ENCODE results near the gene GPHN. TPM values are rescaled to one million over a fixed set of nuclear protein-coding genes. Genes with fewer than 3 reads are reported as not detected.

The GPHN gene
- total RNA-seq, 1 donor from 2014 or later, result 11.8 TPM

DNA sequence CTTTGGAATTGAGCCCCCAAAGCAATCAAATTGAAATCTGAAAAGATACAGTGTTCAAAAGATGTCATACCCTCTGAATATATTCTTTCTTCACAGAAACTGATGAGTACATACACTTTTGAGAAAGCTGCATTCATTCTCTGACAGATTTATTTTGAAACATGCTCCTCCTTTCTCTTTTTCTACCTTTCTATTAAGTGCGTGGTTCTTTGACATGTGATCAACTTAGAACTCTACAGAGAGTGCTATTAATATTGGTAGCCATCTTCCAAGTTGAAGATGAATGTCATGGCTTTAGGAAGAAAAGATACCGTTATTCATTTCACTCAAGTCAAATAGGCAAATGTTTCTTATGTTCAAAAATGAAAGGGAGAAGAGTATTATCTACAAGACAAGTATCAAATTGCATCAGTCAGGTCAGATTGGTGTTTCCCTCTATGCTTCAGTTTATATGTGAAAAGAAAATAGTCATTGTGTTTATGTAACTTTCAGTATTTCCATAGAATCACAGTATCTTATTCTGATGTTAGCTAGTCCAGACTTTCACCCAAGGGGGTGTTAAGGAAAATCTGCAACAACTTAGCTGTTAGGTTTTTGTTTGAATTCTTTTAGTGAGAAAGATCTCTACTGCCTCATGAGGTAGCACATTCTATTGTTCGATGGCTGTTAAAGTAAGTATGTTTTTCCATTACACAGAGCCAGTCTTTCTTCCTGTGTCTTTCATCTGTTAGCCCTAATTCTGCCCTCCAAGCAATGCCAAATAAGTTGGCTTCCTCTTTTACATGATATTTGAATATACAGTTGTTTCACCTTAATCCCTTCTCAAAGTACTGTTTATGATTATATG lies 625.9 kb downstream of the GPHN start:
- Histone ChIP-seq H3K27me3 (ENCODE audit: control insufficient read depth, insufficient read depth, low read length) (no peaks in the 10 kb centered on the region), H3K4me3 (ENCODE audit: low read depth, low read length) (no peak overlapping the region), H3K36me3 (ENCODE audit: control insufficient read depth, insufficient read depth, low read length) (no peaks in the 10 kb centered on the region)
- TF ChIP-seq, protein P1, sequence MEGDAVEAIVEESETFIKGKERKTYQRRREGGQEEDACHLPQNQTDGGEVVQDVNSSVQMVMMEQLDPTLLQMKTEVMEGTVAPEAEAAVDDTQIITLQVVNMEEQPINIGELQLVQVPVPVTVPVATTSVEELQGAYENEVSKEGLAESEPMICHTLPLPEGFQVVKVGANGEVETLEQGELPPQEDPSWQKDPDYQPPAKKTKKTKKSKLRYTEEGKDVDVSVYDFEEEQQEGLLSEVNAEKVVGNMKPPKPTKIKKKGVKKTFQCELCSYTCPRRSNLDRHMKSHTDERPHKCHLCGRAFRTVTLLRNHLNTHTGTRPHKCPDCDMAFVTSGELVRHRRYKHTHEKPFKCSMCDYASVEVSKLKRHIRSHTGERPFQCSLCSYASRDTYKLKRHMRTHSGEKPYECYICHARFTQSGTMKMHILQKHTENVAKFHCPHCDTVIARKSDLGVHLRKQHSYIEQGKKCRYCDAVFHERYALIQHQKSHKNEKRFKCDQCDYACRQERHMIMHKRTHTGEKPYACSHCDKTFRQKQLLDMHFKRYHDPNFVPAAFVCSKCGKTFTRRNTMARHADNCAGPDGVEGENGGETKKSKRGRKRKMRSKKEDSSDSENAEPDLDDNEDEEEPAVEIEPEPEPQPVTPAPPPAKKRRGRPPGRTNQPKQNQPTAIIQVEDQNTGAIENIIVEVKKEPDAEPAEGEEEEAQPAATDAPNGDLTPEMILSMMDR (IDR thresholded peaks at IDR 0.05; ENCODE audit: insufficient read depth, low read length, severe bottlenecking), result no peak
- no peak for FAIRE-seq
- DNase-seq (ENCODE audit: low read depth), result no peak

DNA sequence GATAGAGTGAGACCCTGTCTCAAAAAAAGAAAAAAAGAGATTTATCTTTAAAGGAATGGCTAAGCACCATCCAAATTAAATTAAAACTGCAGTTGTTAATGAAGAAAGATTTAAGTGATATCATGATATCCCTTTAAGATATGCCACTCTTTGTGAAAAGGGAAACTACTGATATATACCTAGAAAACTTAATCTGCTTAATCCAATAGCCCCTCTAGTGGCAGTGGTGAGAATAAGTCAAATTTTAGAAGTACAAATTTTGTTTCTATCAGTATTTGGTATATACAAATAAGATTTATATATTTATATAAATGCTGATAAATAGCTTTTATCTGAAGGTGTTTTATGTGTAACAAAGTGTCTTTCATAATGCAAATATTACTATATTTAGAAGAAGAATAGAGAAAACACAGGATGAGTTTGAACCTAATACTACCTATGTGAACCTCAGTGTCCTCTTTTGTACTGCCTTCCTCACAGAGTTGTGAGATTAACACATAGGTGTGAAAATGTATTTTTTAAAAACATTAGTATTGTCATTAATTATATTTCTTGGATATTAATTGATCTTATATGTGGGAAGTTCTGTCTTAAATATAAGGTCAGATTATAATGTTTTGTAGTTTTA lies 629.9 kb downstream of the GPHN start:
- FAIRE-seq, result no peak
- Histone ChIP-seq H3K36me3 (ENCODE audit: control insufficient read depth, insufficient read depth, low read length) (no peaks in the 10 kb centered on the region), H3K4me3 (ENCODE audit: low read depth, low read length) (no peak overlapping the region), H3K27me3 (ENCODE audit: control insufficient read depth, insufficient read depth, low read length) (no peaks in the 10 kb centered on the region)
- DNase-seq (ENCODE audit: low read depth), result peak; percentile 13
- TF ChIP-seq, protein P1 (IDR thresholded peaks at IDR 0.05; ENCODE audit: insufficient read depth, low read length, severe bottlenecking), result no peak

DNA sequence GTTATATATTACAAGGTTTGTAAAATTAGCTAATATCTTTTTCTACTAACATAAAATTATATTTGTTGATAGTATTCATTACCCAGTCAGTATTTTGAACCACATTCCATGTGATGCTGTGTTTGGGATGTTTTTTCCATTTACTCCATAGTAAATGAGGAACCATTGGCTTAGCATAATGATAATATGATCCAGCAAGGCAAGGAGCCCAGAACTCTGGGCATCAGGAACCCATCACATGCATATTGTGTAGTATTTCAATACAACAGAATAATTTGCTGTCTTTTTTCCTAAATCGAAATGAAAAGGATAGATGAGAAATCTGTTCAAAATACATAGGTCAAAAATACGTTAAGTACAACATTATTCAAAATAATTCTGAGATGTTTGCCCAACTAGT lies 632.6 kb downstream of the GPHN start:
- DNase-seq (ENCODE audit: low read depth) (no peak), FAIRE-seq (no peak)
- Histone ChIP-seq H3K36me3 (ENCODE audit: control insufficient read depth, insufficient read depth, low read length) (peaks cover 2% of the 10 kb centered on the region), H3K4me3 (ENCODE audit: low read depth, low read length) (no peak overlapping the region), H3K27me3 (ENCODE audit: control insufficient read depth, insufficient read depth, low read length) (no peaks in the 10 kb centered on the region)
- TF ChIP-seq, protein P1 (IDR thresholded peaks at IDR 0.05; ENCODE audit: insufficient read depth, low read length, severe bottlenecking), result no peak

DNA sequence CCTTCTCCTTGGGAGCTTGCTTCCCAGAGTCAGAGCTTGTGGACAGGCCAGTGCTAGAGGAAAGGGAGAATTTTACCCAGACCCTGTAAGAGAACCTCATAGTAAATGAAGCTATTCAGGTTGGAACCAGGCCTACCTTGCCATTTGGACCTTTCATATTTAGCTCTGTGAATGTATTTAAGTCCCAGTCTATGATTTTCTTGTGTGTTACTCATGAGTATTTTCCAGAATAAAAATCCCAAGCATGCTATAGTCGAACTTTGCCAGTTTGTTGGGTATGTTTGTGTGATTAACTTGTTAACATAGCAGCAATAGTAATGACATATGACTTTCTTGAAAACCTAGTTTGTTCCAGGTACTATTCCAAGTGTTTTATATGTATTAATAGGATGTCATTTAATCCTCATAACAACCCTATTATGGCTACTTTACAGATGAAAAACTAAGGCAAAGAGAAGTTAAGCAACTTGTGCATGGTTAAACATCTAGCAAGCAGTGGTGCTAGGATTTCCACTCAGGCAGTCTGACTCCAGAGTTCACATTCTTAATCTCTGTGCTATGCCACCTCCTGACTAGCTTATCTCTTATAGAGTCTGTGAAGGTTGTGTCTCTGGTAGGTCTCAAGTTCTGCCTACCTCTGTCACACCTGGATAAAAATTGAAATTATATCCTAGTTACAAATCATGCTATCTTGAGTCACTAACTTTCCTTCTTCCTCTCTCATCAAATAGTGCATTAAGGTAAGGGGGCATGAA lies 633.4 kb downstream of the GPHN start:
- H3K36me3 ChIP-seq (ENCODE audit: control insufficient read depth, insufficient read depth, low read length), result peaks cover 2% of the 10 kb centered on the region
- H3K4me3 ChIP-seq (ENCODE audit: low read depth, low read length), result no peak overlapping the region
- FAIRE-seq (no peak), DNase-seq (ENCODE audit: low read depth) (no peak)
- TF ChIP-seq, protein P1 (IDR thresholded peaks at IDR 0.05; ENCODE audit: insufficient read depth, low read length, severe bottlenecking), result no peak
- no peaks in the 10 kb centered on the region for H3K27me3 ChIP-seq (ENCODE audit: control insufficient read depth, insufficient read depth, low read length)

DNA sequence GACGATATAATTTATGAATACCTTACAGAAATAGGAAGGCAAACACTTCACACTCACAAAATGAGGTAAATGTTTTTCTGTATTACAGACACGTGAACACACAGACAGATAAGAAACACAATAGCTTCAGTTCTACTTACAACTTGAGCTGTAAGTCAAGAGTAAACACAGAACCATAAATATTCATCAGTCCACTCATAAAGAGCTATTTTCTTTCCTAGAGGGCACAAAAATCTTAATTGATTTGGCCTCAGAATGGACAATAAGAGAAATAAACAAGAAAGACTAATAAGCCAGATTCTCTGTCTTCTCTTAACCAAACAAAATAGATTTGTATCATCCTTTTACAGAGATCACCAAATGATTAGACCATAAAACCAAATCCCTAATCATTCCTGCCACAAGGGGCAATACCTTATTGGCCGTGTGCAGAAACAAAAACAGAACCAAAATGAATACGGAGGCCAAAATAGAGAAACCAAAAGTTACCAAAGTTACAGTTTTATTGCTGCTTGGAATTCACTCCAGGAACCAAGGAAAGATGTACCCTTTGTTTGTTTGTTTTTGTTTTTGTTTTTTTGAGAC lies 643.2 kb downstream of the GPHN start:
- no peak for DNase-seq (ENCODE audit: low read depth)
- Histone ChIP-seq H3K4me3 (ENCODE audit: low read depth, low read length) (no peak overlapping the region), H3K27me3 (ENCODE audit: control insufficient read depth, insufficient read depth, low read length) (no peaks in the 10 kb centered on the region), H3K36me3 (ENCODE audit: control insufficient read depth, insufficient read depth, low read length) (no peaks in the 10 kb centered on the region)
- no peak for FAIRE-seq
- TF ChIP-seq, protein P1 (IDR thresholded peaks at IDR 0.05; ENCODE audit: insufficient read depth, low read length, severe bottlenecking), result no peak
